Smooth muscle cell (in vitro differentiated cells): ENCODE results near the gene TGFBR3L. TPM values are rescaled to one million over a fixed set of nuclear protein-coding genes. Genes with fewer than 3 reads are reported as not detected.

Source experiments
- DNase-seq: peaks from one replicate; lab custom pipeline; 2025; ENCODE audit not compliant: unreplicated experiment; lab: John Stamatoyannopoulos, UW
- H2AFZ ChIP-seq: fragments of 200-600 bp; sonication (generic); 2 replicates; pipeline ENCODE4 v1.6.0; 2016; ENCODE audit warnings: antibody characterized with exemption, low read depth, mild to moderate bottlenecking
- H3F3A ChIP-seq: fragments of 200-600 bp; sonication (generic); 2 replicates; pipeline ENCODE4 v1.6.0; 2017; ENCODE audit warnings: antibody characterized with exemption, low read depth
- H3K27ac ChIP-seq: fragments of 200-600 bp; sonication (generic); 2 replicates; pipeline ENCODE4 v1.5.1; 2016; ENCODE audit warnings: low read depth, mild to moderate bottlenecking
- H3K27me3 ChIP-seq: fragments of 200-600 bp; sonication (generic); 2 replicates; pipeline ENCODE4 v1.6.1; 2016; ENCODE audit warnings: low read depth, mild to moderate bottlenecking
- H3K36me3 ChIP-seq: fragments of 200-600 bp; sonication (generic); 2 replicates; pipeline ENCODE4 v1.5.1; 2016; ENCODE audit warnings: low read depth
- H3K4me1 ChIP-seq: fragments of 200-600 bp; sonication (generic); 2 replicates; pipeline ENCODE4 v1.5.1; 2016; ENCODE audit warnings: low read depth
- H3K4me2 ChIP-seq: fragments of 200-600 bp; sonication (generic); 2 replicates; pipeline ENCODE4 v1.6.0; 2016; ENCODE audit warnings: mild to moderate bottlenecking
- H3K4me3 ChIP-seq: fragments of 200-600 bp; sonication (generic); 2 replicates; pipeline ENCODE4 v1.5.1; 2016; ENCODE audit warnings: mild to moderate bottlenecking
- H3K79me2 ChIP-seq: fragments of 200-600 bp; sonication (generic); 2 replicates; pipeline ENCODE4 v1.6.0; 2016; ENCODE audit warnings: low read depth, mild to moderate bottlenecking
- H3K9ac ChIP-seq: fragments of 200-600 bp; sonication (generic); 2 replicates; pipeline ENCODE4 v1.6.0; 2016; ENCODE audit warnings: low read depth
- H3K9me3 ChIP-seq: fragments of 200-600 bp; sonication (generic); replicated peaks from 2 replicates; pipeline ENCODE4 v1.5.1; 2016; ENCODE audit warnings: low read depth
- H4K20me1 ChIP-seq: fragments of 200-600 bp; sonication (generic); 2 replicates; pipeline ENCODE4 v1.6.0; 2016; ENCODE audit warnings: low read depth
- CTCF ChIP-seq: fragments of 200-600 bp; sonication (generic); IDR thresholded peaks from 2 replicates; pipeline ENCODE4 v1.5.1; 2017; ENCODE audit warnings: borderline replicate concordance, mild to moderate bottlenecking, antibody characterized with exemption; ENCODE audit not compliant: insufficient read depth, poor library complexity, severe bottlenecking
- WGBS: methylation state at CpG from one replicate; pipeline ENCODE4 v1.1.7; 2016; ENCODE audit warnings: low lambda C conversion rate; 5-methylcytosine and 5-hydroxymethylcytosine counted together
- polyA plus RNA-seq: library from polyadenylated mRNA; unstranded; fragments of >200 nt; fragmentation: Nextera tagmentation; extraction: Ambion mirVana; gene quantifications from 2 replicates; pipeline ENCODE4 v1.2.1, GENCODE V29; 2016
- total RNA-seq: library from RNA; depleted of rRNA; stranded (reverse); fragments of >200 nt; gene quantifications from 2 replicates; pipeline ENCODE4 v1.2.3, GENCODE V29; 2014

TGFBR3L gene
- total and polyA plus RNA-seq, 2 experiments from 2014 or later, result 20.7 to 46.6 TPM

- H3K27me3 ChIP-seq, result no peaks in the 10 kb centered on the region
- DNase-seq, result peak; percentile 45
- H2AFZ ChIP-seq, result no peak overlapping the region
- H3K4me3 ChIP-seq, result peak overlapping the region; percentile 48
- H3K4me2 ChIP-seq, result peak overlapping the region; percentile 88
- H4K20me1 ChIP-seq, result peaks cover 10% of the 10 kb centered on the region
- no peak overlapping the region for H3K27ac ChIP-seq
- H3K9me3 ChIP-seq, result no peaks in the 10 kb centered on the region
- TF ChIP-seq CTCF, result peak; percentile 94
- H3K9ac ChIP-seq, result no peak overlapping the region
- H3F3A ChIP-seq, result peaks cover 7% of the 10 kb centered on the region
- 0% methylated on average over 32 of the region's 98 CpGs for WGBS
- no peaks in the 10 kb centered on the region for H3K79me2 ChIP-seq
- no peaks in the 10 kb centered on the region for H3K36me3 ChIP-seq
- H3K4me1 ChIP-seq, result no peaks in the 10 kb centered on the region
Measured at GRCh38 chr19:7925171-7925851, 10.7 kb downstream of the TGFBR3L start.

GRCh38 chr19:7926021-7926726, 11.5 kb downstream of the TGFBR3L start, which contains the start of gene CTXN1:
Gene CTXN1, minus strand, starts transcription at chr19:7926135. Its CDS starts 597 bp downstream, at chr19:7925538.
- Histone ChIP-seq H3K36me3 (no peaks in the 10 kb centered on the region), H3K27ac (no peak within 1 kb of the TSS), H3F3A (peaks cover 10% of the 10 kb centered on the region), H3K4me1 (no peaks in the 10 kb centered on the region), H3K9me3 (no peaks in the 10 kb centered on the region), H3K4me2 (peak within 1 kb of the TSS; percentile 88), H3K4me3 (peak within 1 kb of the TSS; percentile 48), H3K27me3 (no peaks in the 10 kb centered on the region), H4K20me1 (peaks cover 8% of the 10 kb centered on the region), H3K79me2 (no peaks in the 10 kb centered on the region), H3K9ac (no peak within 1 kb of the TSS), H2AFZ (no peak within 1 kb of the TSS)
- peak; percentile 39 for DNase-seq
- WGBS, result 5% methylated on average over 13 of the region's 65 CpGs
- no peak for TF ChIP-seq CTCF

GRCh38 chr19:7926727-7927604, 12.3 kb downstream of the TGFBR3L start:
- no peak overlapping the region for H3K9ac ChIP-seq
- 93% methylated on average over 26 of the region's 32 CpGs for WGBS
- DNase-seq, result no peak

More at GRCh38 chr19:7926727-7927604, 12.3 kb downstream of the TGFBR3L start:
- Histone ChIP-seq H4K20me1 (peaks cover 4% of the 10 kb centered on the region), H2AFZ (no peak overlapping the region), H3K79me2 (no peaks in the 10 kb centered on the region), H3F3A (peaks cover 10% of the 10 kb centered on the region), H3K36me3 (no peaks in the 10 kb centered on the region), H3K4me2 (peak overlapping the region; percentile 88), H3K4me1 (no peaks in the 10 kb centered on the region), H3K27me3 (no peaks in the 10 kb centered on the region), H3K4me3 (no peak overlapping the region), H3K9me3 (no peaks in the 10 kb centered on the region), H3K27ac (no peak overlapping the region)
- no peak for TF ChIP-seq CTCF
